Suprapubic skin (tissue), 4 donors: ENCODE results near the gene LDB2.
"Not testable (repeated sequence)": the region's sequence is repeated elsewhere in the genome, so short reads cannot be mapped to it uniquely, and the experiment has no call there.

Source experiments
- CTCF ChIP-seq, 2 donors: fragments of 200-600 bp in 1 of 2; fragments of 450-650 bp in 1 of 2; sonication (generic) in 1 of 2; IDR thresholded peaks; one replicate each; pipeline ENCODE4 v1.5.1; 2016 to 2019; ENCODE audit warnings: antibody characterized with exemption in 2 of 2, mild to moderate bottlenecking in 1 of 2, moderate library complexity in 1 of 2
- EP300 ChIP-seq: sonication (generic); formaldehyde crosslinking; IDR thresholded peaks from one replicate; pipeline ENCODE4 v1.6.1; 2017; ENCODE audit warnings: antibody characterized with exemption
- POLR2AphosphoS5 ChIP-seq, 3 donors: sonication (generic); formaldehyde crosslinking; IDR thresholded peaks; one replicate each; pipeline ENCODE4 v1.6.1; 2017; ENCODE audit warnings: antibody characterized with exemption in 3 of 3

- not testable (repeated sequence) for TF ChIP-seq CTCF (IDR thresholded peaks at IDR 0.05); POLR2AphosphoS5 (IDR thresholded peaks at IDR 0.05); EP300
These were observed 269.6 kb downstream of the LDB2 start for GRCh38 chr4:16628835-16629234.
